Regular cardiac myocyte (primary cell): ENCODE measurements around the gene NHLRC1. TPM values are rescaled to one million over a fixed set of nuclear protein-coding genes. Genes with fewer than 3 reads are reported as not detected.

Source experiments
- total RNA-seq: library from RNA; depleted of rRNA; stranded (reverse); fragments of >200 nt; gene quantifications from 2 replicates; pipeline ENCODE4 v1.2.3, GENCODE V29; 2014

Gene NHLRC1
- total RNA-seq = 2.1 and 2.8 TPM in 2 replicates

DNA sequence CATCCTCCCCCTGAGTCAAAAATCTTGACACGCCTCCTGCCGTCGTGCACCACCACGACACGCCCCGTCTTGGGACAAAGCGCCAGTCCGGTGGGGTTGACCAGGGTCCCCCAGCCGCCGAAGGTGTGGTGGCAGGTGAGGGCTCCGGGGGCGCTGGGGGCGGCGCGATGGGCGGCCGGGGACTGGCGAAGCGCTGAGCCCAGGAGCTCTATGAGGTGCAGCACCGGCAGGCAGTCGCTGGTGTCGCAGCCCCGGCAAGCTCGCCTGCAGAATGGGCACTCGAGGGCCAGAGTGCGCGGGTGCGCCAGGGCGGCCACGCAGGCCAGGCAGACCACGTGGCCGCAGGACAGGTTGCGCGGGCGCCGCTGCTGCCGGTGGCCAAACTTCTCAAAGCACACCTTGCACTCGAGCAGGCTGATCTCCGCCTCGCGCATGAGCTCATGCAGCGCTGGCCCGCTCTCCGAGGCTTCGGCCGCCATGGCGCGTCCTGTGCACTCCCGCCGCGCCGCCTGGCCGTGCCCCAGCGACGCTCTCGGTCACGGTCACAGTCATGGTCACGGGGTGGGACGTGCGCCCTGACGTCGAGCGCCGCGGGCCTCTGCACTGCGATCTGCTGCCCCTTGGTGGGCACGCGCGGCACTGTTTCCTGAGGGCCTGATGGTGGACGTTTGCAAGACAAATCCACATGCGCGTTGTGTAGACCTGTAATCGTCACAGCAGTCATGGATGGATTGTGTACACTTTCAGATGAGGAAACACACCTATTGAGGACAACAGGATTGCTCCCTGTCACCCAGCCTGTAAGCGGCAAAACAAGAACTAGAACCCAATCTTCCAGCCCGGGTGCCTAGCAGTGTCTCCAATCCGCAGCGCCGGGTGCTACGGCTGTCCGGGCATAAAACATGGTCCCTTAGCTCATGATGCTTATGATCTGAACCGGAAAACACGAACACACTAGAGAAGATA lies at the start of gene NHLRC1:
TSS of gene NHLRC1 (minus strand) at position 550 of the 966 bp plus-strand sequence. CDS start at position 479, 71 bp downstream.

DNA sequence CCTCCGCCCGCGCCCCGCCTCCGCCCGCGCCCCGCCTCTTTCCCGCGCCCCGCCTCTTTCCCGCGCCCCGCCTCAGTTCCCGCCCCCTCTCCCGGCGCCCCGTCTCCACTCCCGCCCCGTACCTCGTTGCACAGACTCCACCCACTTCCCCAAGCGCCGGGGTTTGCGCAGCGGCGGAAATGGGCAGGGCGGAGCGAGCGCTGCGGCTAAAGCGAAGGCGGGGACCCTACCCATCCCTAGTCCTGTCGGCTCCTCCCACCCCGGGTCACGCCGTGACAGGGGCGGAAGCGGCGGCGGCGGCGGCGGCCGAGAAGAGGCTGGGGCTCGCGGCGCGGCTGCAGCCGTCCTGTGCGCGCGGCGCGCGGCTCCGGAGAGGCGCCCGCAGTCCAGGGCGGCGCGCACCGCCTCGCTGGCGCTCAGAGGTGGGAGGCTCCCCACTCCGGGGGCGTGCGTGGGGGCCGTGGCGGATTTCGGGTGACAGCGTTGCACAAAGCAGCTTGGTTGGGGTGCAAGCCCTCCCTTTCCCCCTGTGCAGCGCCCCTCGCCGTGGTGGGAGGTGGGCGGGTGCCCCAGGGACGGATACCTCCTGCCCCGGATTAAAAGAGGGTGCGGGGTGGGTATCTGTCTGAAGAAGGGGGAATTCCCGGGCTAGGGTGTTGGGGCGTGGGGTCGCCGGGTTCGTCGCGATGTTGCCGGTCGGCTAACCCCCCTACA lies 32.8 kb upstream of the NHLRC1 start, which contains the start of gene KDM1B:
TSS of gene KDM1B (plus strand) at position 273 of the 714 bp plus-strand sequence. CDS start 4,474 bp downstream, outside the sequence.

DNA sequence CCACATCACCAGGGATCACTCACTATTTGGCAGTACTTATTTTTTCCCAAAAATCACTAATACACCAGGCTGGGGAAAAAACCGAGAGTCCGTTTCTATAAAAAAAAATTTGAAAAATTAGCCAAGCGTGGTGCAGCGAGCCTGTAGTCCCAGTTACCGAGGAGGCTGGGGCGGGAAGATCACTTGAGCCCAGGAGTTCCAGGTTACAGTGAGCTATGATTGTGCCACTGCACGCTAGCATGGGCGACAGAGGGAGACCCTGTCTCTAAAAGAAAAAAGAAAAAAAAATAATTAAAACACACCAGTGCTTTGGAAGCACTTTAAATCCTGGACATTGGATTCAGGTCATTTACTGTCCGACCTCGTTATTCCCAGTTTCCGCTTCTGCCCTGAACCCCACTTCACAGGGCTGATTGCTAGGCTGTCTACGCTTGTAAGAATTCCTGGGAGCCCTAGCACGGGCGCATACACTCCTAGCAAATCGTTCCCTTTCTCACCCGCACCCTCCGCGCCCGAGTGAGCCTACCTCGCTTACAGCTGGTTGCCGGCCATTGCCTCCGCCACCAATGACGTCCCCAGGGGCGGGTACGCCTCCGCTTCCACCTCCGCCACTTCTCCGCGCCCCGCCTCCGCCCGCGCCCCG lies 32.2 kb upstream of the NHLRC1 start, which contains the start of gene TPMT:
TSS of gene TPMT (minus strand) at position 571 of the 643 bp plus-strand sequence. CDS start 5,950 bp downstream, outside the sequence.

Other genes with a start within 250 kb of the NHLRC1 start
- gene KIF13A, start 135.0 kb downstream of the NHLRC1 start, total RNA-seq = 56.2 and 73.9 TPM in 2 replicates
- 13.5 and 22.6 TPM in 2 replicates for gene TPMT, start 32.4 kb upstream of the NHLRC1 start, total RNA-seq
- gene KDM1B, start 32.7 kb upstream of the NHLRC1 start, total RNA-seq = 18.4 and 21.4 TPM in 2 replicates
- 87.9 and 181 TPM in 2 replicates for gene DEK, start 141.9 kb upstream of the NHLRC1 start, total RNA-seq